Dermis blood vessel endothelial cell (primary cell): ENCODE measurements around the gene TNRC18. TPM values are rescaled to one million over a fixed set of nuclear protein-coding genes. Genes with fewer than 3 reads are reported as not detected.
"Not testable (repeated sequence)": the region's sequence is repeated elsewhere in the genome, so short reads cannot be mapped to it uniquely, and the experiment has no call there.

ENCODE experiments used
- DNase-seq: peaks from one replicate; pipeline ENCODE4 v3.0.0; 2010
- total RNA-seq: library from RNA; depleted of rRNA; stranded (reverse); fragments of >200 nt; gene quantifications from 2 replicates; pipeline ENCODE4 v1.2.3, GENCODE V29; 2014

TNRC18 gene
- total RNA-seq, 1 donor from 2014 or later, result 42.5 TPM

- DNase-seq, result no peak
Measured at GRCh38 chr7:5349005-5349380, 74.6 kb downstream of the TNRC18 start.

- no peak for DNase-seq
Measured at GRCh38 chr7:5348134-5349004, 75.3 kb downstream of the TNRC18 start.

- no peak for DNase-seq
Measured at GRCh38 chr7:5345671-5346070, 78.0 kb downstream of the TNRC18 start.

GRCh38 chr7:5345171-5345570 is 78.5 kb downstream of the TNRC18 start:
- DNase-seq, result no peak

GRCh38 chr7:5344342-5344741 is 79.3 kb downstream of the TNRC18 start:
- no peak for DNase-seq

- no peak for DNase-seq
Measured at GRCh38 chr7:5343884-5344283, 79.8 kb downstream of the TNRC18 start.

GRCh38 chr7:5342631-5343030 is 81.0 kb downstream of the TNRC18 start:
- no peak for DNase-seq

- DNase-seq, result no peak
Measured at GRCh38 chr7:5339955-5340354, 83.7 kb downstream of the TNRC18 start.

- DNase-seq, result no peak
Measured at GRCh38 chr7:5337047-5337446, 86.6 kb downstream of the TNRC18 start.

- no peak for DNase-seq
Measured at GRCh38 chr7:5334671-5335070, 89.0 kb downstream of the TNRC18 start.

GRCh38 chr7:5333121-5334045 is 90.3 kb downstream of the TNRC18 start:
- no peak for DNase-seq

- DNase-seq, result no peak
Measured at GRCh38 chr7:5332579-5332978, 91.1 kb downstream of the TNRC18 start.

- DNase-seq, result no peak
Measured at GRCh38 chr7:5330288-5330687, 93.3 kb downstream of the TNRC18 start.

- DNase-seq, result no peak
Measured at GRCh38 chr7:5324961-5325360, 98.7 kb downstream of the TNRC18 start.

- DNase-seq, result not testable (repeated sequence)
Measured at GRCh38 chr7:5323800-5324781, 99.5 kb downstream of the TNRC18 start.

- no peak for DNase-seq
Measured at GRCh38 chr7:5322621-5323410, 100.8 kb downstream of the TNRC18 start.

- no peak for DNase-seq
Measured at GRCh38 chr7:5320802-5321396, 102.7 kb downstream of the TNRC18 start.

GRCh38 chr7:5320391-5320790 is 103.2 kb downstream of the TNRC18 start:
- DNase-seq, result no peak

- not testable (repeated sequence) for DNase-seq
Measured at GRCh38 chr7:5318613-5319012, 105.0 kb downstream of the TNRC18 start.

- DNase-seq, result no peak
Measured at GRCh38 chr7:5315761-5316160, 107.9 kb downstream of the TNRC18 start.

- DNase-seq, result no peak
Measured at GRCh38 chr7:5314864-5315263, 108.8 kb downstream of the TNRC18 start.
